GM10248 (cell line): ENCODE data around the gene KCNJ14.

Experiments used
- CTCF ChIA-PET: fragments of 300-600 bp; sonication (Branson Sonifier 250); formaldehyde crosslinking; extraction: SDS; loops from one replicate; lab custom pipeline; 2021; ENCODE audit warnings: antibody characterized with exemption; lab: Yijun Ruan, JAX
- POLR2A ChIA-PET: fragments of 350-650 bp; sonication (Branson Sonifier 250); formaldehyde crosslinking; extraction: SDS; loops from one replicate; lab custom pipeline; 2020; ENCODE audit warnings: antibody characterized with exemption; lab: Yijun Ruan, JAX
- DNase-seq: peaks from one replicate; pipeline ENCODE4 v3.0.0; 2012; ENCODE audit errors: extremely low spot score
- CTCF ChIP-seq: IDR thresholded peaks from 2 replicates; pipeline ENCODE4 v1.5.1; 2012; ENCODE audit warnings: mild to moderate bottlenecking, low read depth; ENCODE audit errors: extremely low read depth, missing control alignments, control extremely low read depth

KCNJ14 gene

GRCh38 chr19:48474084-48474592, 18.8 kb downstream of the KCNJ14 start:
- ChIA-PET CTCF (interaction anchor here (3.5 kb wide), 1 partner anchor 15 kb away, joined by 20 read pairs; no protein-coding TSS in a partner anchor), POLR2A (no interaction called here)
- TF ChIP-seq CTCF: no peak
- DNase-seq: no peak

GRCh38 chr19:48475369-48476068, 20.1 kb downstream of the KCNJ14 start:
- ChIA-PET CTCF (interaction anchor here (3.5 kb wide), 1 partner anchor 14 kb away, joined by 20 read pairs; no protein-coding TSS in a partner anchor), POLR2A (no interaction called here)
- DNase-seq: no peak
- TF ChIP-seq CTCF: no peak

DNA sequence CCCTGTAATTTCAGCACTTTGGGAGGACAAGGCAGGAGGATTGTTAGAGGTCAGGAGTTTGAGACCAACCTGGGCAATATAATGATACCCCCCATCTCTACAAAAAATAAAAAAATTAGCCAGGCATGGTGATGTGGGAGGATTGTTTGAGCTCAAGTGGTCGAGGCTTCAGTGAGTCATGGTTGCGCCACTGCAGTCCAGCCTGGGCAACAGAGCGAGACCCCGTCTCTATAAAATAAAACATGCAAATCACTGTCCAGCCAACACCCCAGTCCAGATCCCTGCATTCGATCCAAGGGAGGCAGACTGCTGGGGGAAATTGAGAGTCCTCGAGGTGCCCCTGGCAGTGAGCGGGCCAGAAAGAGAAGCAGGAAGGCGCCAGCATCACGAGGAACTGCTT, 20.8 kb downstream of the KCNJ14 start:
- TF ChIP-seq CTCF: no peak
- no peak for DNase-seq
- ChIA-PET CTCF (interaction anchor here (3.5 kb wide), 1 partner anchor 13 kb away, joined by 20 read pairs; no protein-coding TSS in a partner anchor), POLR2A (no interaction called here)

GRCh38 chr19:48477067-48477685, 21.8 kb downstream of the KCNJ14 start:
- no peak for DNase-seq
- CTCF ChIA-PET: no interaction called here
- no peak for TF ChIP-seq CTCF
- POLR2A ChIA-PET: no interaction called here

DNA sequence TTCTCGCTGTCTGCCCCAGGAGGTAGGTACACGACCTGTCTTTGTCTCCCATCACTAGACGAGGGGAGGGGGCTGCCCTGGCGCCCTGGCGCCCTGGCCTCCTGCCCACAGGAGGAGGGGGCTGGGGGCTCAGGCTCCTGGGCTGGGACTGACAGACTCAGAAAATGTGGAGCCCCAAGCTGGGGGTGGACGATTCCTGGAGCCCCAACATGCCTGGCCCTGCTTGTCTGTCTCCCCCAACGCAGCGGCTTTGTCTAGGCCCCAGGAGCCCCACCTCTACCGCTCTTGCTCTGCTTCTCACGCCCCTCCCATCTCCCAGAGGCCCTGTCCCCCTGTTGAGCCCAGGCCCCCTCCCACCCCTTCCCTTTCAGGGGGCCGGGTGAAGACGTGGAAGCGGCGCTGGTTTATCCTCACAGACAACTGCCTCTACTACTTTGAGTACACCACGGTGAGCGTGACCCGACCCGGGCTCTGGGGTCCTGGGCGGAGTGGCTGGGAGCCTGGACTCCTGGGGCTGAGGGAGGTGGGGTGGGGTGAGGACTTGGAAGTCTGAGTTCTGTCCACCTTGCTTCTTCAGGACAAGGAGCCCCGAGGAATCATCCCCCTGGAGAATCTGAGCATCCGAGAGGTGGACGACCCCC, 22.4 kb downstream of the KCNJ14 start:
- POLR2A ChIA-PET: no interaction called here
- CTCF ChIA-PET: no interaction called here
- no peak for TF ChIP-seq CTCF
- DNase-seq: no peak
